ENCODE measurements around the gene PHF21B. TPM values are rescaled to one million over a fixed set of nuclear protein-coding genes. Genes with fewer than 3 reads are reported as not detected.
"Not testable (repeated sequence)": the region's sequence is repeated elsewhere in the genome, so short reads cannot be mapped to it uniquely, and the experiment has no call there.

Gene PHF21B
- 0.21 TPM in 1 of 2 replicates, not detected in the other for total RNA-seq

DNA sequence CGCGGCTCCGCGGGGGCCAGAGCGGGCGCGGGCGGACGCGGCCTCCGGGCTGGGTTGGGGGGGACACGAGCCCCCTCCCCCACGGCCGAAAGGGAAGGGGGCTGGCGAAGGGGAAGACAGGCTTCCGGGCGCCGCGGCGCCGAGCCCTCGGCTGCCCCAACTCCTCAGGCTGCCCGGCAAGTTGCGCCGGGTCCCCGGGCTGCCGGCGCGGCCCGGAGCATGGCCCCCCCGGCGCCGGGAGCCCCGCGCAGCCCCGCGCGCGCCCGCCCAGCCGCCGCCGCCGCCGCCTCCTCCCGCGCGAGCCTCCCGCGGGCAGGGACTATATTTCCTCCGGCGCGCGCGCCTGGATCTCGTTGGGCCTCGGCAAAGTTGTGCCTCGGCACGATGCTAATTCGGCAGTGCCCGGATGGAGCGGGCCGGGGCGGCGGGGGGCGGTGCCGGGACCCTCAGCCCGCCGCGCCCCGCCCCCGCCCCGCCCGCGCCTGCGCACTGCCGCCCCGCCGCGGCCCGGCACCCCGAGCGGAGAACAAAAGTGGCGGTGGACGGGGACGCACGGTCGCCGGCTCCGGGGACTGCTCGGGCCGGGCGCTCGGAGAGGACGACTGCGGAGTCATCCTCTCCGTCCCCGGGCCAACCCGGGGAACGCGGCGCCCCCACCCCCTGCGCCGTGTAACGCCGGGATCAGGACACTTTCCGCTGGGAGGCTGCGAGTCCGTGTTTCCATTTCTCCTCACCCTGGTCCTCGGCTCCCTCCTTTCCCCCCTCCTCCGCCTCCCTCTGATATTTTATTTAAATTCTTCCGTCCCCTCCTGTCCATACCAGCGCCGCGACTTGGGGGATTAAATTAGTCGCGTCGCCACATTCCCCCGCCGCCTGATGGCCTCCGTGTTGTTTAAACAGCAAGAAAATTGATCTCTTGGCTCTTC, at the start of gene PHF21B:
Gene PHF21B, minus strand, starts transcription at position 400 of the 926 bp plus-strand sequence. CDS start 456 bp downstream, outside the sequence.
- Mint-ChIP-seq H3K27me3 (ENCODE audit: insufficient read depth) (peaks cover 51% of the 10 kb centered on the region), H3K4me1 (ENCODE audit: low read depth) (peaks cover 12% of the 10 kb centered on the region), H3K27ac (peak within 1 kb of the TSS; percentile 77)

DNA sequence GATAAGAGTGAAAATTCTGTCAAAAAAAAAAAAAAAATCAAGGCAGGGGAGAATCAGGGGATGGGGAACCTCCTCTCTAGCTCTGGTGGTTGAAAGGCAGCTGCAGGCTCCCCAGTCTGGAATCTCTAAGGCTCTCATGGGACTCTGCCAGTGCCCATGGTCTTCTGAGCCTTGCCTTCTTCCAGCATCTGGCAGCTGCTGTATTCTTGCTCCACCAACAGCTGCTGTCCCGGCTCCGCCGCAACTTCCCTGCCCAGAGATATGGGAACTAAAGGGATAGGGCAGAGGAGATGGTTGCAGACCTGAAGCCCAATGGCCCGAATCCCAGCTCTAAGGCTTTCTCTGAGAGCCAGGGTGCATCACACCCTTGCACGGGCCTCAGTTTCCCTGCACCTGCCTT, 49.5 kb upstream of the PHF21B start:
- H3K9me3 Mint-ChIP-seq = no peaks in the 10 kb centered on the region
- H3K27ac Mint-ChIP-seq = no peak overlapping the region
- no peak for DNase-seq (ENCODE audit: low spot score)
- H3K4me1 Mint-ChIP-seq (ENCODE audit: low read depth) = peaks cover 10% of the 10 kb centered on the region
- intact Hi-C loops (cut with micrococcal nuclease) = no loop called here
- no peak overlapping the region for H3K4me3 Mint-ChIP-seq
- no peaks in the 10 kb centered on the region for H3K36me3 Mint-ChIP-seq (ENCODE audit: low read depth)
- H3K27me3 Mint-ChIP-seq (ENCODE audit: insufficient read depth) = peaks cover 2% of the 10 kb centered on the region

More for the DNA sequence above, at the start of gene PHF21B:
- intact Hi-C loops (cut with micrococcal nuclease) = loop anchor here (10.0 kb wide), 1 partner anchor 85 kb away; no protein-coding TSS in a partner anchor
- Mint-ChIP-seq H3K9me3 (no peaks in the 10 kb centered on the region), H3K4me3 (peak within 1 kb of the TSS; percentile 85), H3K36me3 (ENCODE audit: low read depth) (peaks cover 3% of the 10 kb centered on the region)
- peak; percentile 0 for DNase-seq (ENCODE audit: low spot score)

DNA sequence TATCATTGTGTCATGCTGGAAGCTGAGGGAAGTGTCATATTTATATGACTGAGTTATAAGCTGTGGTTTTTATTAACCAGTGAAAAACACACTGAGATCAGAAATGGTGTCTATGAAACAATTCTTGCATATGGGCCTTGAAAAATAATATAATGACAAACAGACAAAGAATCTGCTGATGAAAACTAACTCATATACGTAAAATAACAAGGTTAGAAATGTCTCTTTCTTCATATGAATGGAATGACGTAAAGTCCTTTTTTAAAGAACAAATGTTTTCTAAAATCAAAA, 48.8 kb upstream of the PHF21B start:
- no peak overlapping the region for H3K27ac Mint-ChIP-seq
- peaks cover 2% of the 10 kb centered on the region for H3K27me3 Mint-ChIP-seq (ENCODE audit: insufficient read depth)
- intact Hi-C loops (cut with micrococcal nuclease) = no loop called here
- DNase-seq (ENCODE audit: low spot score) = no peak
- peaks cover 3% of the 10 kb centered on the region for H3K4me1 Mint-ChIP-seq (ENCODE audit: low read depth)
- H3K4me3 Mint-ChIP-seq = no peak overlapping the region
- H3K9me3 Mint-ChIP-seq = no peaks in the 10 kb centered on the region
- no peaks in the 10 kb centered on the region for H3K36me3 Mint-ChIP-seq (ENCODE audit: low read depth)

DNA sequence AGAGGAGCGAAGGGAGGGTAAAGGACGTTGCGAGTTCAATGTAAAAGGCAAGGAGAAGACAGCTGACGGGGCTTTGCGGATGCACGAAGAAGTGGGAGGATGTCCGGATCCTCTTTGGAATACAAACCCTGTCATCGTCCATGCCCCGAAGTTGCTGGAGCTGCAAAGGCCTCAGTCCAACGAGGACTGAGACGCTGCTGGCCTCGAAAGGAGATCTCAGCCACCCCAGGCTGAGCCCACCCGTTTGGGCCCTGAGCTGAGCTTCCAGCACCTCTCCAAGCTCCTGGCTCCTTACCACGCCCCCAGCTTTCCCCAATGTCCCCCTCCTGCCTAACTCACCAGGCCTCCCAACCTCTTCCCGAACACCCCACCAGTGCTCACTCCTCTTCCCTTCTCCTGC, 46.1 kb upstream of the PHF21B start:
- intact Hi-C loops (cut with micrococcal nuclease) = no loop called here
- DNase-seq (ENCODE audit: low spot score) = no peak
- Mint-ChIP-seq H3K4me1 (ENCODE audit: low read depth) (no peaks in the 10 kb centered on the region), H3K4me3 (no peak overlapping the region), H3K27me3 (ENCODE audit: insufficient read depth) (peaks cover 2% of the 10 kb centered on the region), H3K36me3 (ENCODE audit: low read depth) (no peaks in the 10 kb centered on the region), H3K27ac (no peak overlapping the region), H3K9me3 (no peaks in the 10 kb centered on the region)

DNA sequence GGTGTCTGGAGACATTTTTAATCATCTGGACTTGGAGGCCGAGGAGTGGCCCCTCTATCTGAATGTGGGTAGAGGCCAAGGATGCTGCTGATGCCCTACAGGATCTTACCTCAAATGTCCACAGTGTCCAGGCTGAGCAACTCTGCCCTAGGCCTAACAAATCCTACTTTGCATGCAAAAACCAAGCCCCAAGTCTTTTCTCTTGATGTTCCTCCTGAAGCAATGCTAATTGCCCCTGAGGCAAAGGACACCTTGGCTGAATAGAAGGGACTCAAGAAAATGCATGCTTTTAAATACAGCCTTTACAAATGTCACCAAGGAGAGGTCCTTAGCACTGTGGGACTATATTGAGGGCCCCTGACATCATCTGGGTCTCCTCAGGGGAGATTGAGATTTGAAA, 43.8 kb upstream of the PHF21B start:
- H3K4me3 Mint-ChIP-seq = no peak overlapping the region
- intact Hi-C loops (cut with micrococcal nuclease) = no loop called here
- no peaks in the 10 kb centered on the region for H3K4me1 Mint-ChIP-seq (ENCODE audit: low read depth)
- H3K27ac Mint-ChIP-seq = no peak overlapping the region
- peaks cover 6% of the 10 kb centered on the region for H3K27me3 Mint-ChIP-seq (ENCODE audit: insufficient read depth)
- H3K9me3 Mint-ChIP-seq = no peaks in the 10 kb centered on the region
- no peaks in the 10 kb centered on the region for H3K36me3 Mint-ChIP-seq (ENCODE audit: low read depth)
- no peak for DNase-seq (ENCODE audit: low spot score)

DNA sequence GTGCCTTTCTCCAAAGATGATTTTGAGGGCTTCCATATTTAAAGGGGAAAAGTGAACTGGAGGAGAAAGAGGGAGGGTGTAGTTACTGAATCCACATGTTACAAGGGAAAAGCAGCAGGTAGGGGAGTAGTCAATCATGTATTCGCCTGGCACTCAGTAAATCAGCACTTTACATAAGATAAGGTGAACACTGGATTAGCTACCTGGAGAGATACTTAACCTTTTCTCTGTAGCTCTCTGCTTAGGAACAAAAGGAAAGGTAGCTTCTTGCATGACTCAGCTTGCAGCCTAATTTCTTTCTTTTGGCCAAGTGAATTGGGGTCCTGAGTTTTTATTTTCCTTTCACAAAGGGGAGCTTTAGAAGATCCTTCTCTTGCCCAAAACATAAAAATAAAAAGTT, 43.3 kb upstream of the PHF21B start:
- intact Hi-C loops (cut with micrococcal nuclease) = no loop called here
- H3K27ac Mint-ChIP-seq = no peak overlapping the region
- H3K4me1 Mint-ChIP-seq (ENCODE audit: low read depth) = no peaks in the 10 kb centered on the region
- peaks cover 7% of the 10 kb centered on the region for H3K27me3 Mint-ChIP-seq (ENCODE audit: insufficient read depth)
- no peak for DNase-seq (ENCODE audit: low spot score)
- H3K4me3 Mint-ChIP-seq = no peak overlapping the region
- H3K36me3 Mint-ChIP-seq (ENCODE audit: low read depth) = no peaks in the 10 kb centered on the region
- no peaks in the 10 kb centered on the region for H3K9me3 Mint-ChIP-seq

DNA sequence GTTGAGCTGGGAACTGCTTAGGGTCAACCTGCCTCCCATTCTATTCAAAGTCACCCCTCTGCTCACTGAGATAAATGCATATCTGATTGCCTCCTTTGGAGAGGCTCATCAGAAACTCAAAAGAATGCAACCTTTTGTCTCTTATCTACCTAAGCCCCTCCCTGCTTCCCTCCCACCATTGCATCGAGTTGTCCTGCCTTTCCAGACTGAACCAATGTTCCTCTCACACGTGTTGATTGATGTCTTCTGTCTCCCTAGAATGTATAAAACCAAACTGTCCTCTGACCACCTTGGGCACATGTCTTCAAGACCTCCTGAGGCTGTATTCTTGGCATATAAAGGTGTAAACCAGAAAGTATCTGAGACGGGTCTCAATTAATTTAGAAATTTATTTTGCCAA, 42.9 kb upstream of the PHF21B start:
- H3K27me3 Mint-ChIP-seq (ENCODE audit: insufficient read depth); H3K27ac Mint-ChIP-seq; DNase-seq (ENCODE audit: low spot score); H3K4me3 Mint-ChIP-seq; H3K36me3 Mint-ChIP-seq (ENCODE audit: low read depth); intact Hi-C loops (cut with micrococcal nuclease); H3K9me3 Mint-ChIP-seq; H3K4me1 Mint-ChIP-seq (ENCODE audit: low read depth): not testable (repeated sequence)

DNA sequence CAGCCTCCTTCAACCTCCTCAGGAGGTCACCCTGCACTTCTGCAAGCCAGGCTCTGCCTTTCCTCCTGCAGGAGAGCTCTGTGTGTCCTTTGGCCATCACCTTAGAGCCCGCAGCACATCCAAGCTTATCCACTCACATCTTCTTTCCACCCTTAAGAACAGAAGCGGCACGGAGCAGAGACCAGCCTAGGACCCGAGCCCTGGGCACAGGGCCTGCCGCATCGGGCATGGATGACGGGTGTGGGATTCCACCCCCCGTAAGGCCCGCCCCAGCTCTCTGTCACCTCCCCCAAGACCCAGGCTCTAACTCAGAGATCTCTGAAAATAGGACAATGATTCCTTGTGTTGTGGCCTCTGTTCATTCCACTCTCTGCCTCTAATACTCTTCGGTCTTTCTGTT, 42.1 kb upstream of the PHF21B start:
- no peak for DNase-seq (ENCODE audit: low spot score)
- no peaks in the 10 kb centered on the region for H3K36me3 Mint-ChIP-seq (ENCODE audit: low read depth)
- no peak overlapping the region for H3K27ac Mint-ChIP-seq
- peaks cover 5% of the 10 kb centered on the region for H3K9me3 Mint-ChIP-seq
- H3K4me1 Mint-ChIP-seq (ENCODE audit: low read depth) = no peaks in the 10 kb centered on the region
- H3K4me3 Mint-ChIP-seq = no peak overlapping the region
- peaks cover 7% of the 10 kb centered on the region for H3K27me3 Mint-ChIP-seq (ENCODE audit: insufficient read depth)
- intact Hi-C loops (cut with micrococcal nuclease) = no loop called here

DNA sequence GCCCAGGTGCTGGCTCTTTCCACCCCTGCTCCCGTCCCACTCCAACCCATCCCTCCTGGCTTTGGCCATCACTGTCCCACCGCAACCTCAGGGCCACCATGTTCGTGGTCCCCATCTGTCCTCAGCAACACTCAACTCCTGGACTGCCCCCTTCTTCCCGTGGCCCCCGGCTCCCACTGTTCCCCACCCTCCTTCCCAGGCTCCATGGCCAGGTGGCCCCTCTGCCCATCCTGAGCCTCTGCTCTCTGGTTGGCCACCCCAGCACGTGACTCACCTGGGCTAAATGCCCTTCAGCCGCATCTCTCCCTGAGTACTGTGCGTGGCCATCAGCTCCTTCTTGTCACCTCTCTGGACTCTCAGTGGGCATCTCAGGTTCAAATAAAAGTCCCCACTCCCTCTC, 41.6 kb upstream of the PHF21B start:
- peaks cover 7% of the 10 kb centered on the region for H3K27me3 Mint-ChIP-seq (ENCODE audit: insufficient read depth)
- intact Hi-C loops (cut with micrococcal nuclease) = no loop called here
- no peak overlapping the region for H3K27ac Mint-ChIP-seq
- H3K9me3 Mint-ChIP-seq = peaks cover 9% of the 10 kb centered on the region
- no peak overlapping the region for H3K4me3 Mint-ChIP-seq
- no peaks in the 10 kb centered on the region for H3K4me1 Mint-ChIP-seq (ENCODE audit: low read depth)
- no peaks in the 10 kb centered on the region for H3K36me3 Mint-ChIP-seq (ENCODE audit: low read depth)
- no peak for DNase-seq (ENCODE audit: low spot score)

DNA sequence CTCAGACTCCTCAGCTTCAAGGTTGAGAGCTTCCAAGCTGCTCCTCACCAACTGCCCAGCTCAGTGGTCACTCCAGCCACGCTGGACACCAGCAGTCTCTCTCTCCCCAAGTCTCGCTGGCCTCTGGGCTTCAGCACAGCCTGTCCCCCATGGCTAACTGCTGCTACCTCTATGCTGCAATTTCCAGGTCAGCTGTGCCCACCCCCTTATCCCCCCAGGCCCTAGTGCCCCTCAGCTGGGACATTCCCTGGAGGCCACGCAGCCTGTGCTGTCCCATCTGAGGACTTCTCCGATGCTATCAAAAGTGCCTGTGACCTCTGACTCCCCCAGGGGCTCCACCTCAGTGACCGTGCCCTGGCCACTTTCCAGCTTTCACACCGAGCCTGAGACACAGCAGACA, 37.5 kb upstream of the PHF21B start:
- Mint-ChIP-seq H3K9me3 (peaks cover 9% of the 10 kb centered on the region), H3K4me1 (ENCODE audit: low read depth) (no peaks in the 10 kb centered on the region), H3K4me3 (no peak overlapping the region), H3K36me3 (ENCODE audit: low read depth) (no peaks in the 10 kb centered on the region), H3K27me3 (ENCODE audit: insufficient read depth) (peaks cover 5% of the 10 kb centered on the region), H3K27ac (no peak overlapping the region)
- intact Hi-C loops (cut with micrococcal nuclease) = no loop called here
- no peak for DNase-seq (ENCODE audit: low spot score)

DNA sequence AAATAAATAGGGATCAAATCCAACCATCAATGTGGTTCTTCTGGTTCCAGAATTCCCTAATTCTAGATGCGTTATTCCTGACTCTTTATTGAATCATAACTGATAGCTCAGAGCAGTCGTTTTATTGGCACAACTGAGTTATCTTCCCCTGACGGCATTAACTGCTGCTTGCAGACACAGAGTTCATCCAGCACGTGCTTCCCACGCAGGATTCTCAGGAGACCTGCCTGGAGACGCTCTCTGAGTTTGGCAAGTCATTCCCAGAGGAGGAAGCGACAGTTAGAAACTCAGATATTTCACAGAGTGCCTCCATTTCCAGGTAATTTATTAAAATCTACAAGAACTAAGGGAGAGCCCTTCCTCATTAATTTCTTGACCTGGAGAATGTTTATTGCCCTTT, 35.4 kb upstream of the PHF21B start:
- no peak overlapping the region for H3K4me3 Mint-ChIP-seq
- intact Hi-C loops (cut with micrococcal nuclease) = no loop called here
- DNase-seq (ENCODE audit: low spot score) = no peak
- no peaks in the 10 kb centered on the region for H3K36me3 Mint-ChIP-seq (ENCODE audit: low read depth)
- no peak overlapping the region for H3K27ac Mint-ChIP-seq
- H3K27me3 Mint-ChIP-seq (ENCODE audit: insufficient read depth) = peaks cover 5% of the 10 kb centered on the region
- no peaks in the 10 kb centered on the region for H3K4me1 Mint-ChIP-seq (ENCODE audit: low read depth)
- peaks cover 9% of the 10 kb centered on the region for H3K9me3 Mint-ChIP-seq

DNA sequence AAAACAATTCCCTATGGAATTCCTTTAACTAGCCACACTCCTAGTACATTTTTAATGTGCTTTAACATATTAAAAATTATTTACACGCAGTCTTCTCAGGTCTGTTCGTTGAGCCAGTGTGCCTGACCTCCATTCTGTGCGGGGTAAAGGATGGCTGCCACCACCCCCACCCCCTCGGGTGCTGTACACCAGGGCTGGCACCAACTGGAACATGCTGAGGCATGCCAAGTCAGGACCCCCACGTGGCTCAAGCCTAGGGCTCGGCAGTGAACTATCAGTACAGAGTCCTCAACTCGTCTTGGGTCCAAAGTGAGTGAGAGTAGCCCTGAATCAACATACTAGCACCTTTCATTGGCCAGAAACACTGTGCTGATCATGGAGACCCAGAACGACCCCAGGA, 32.5 kb upstream of the PHF21B start:
- Mint-ChIP-seq H3K27ac (no peak overlapping the region), H3K36me3 (ENCODE audit: low read depth) (no peaks in the 10 kb centered on the region), H3K27me3 (ENCODE audit: insufficient read depth) (no peaks in the 10 kb centered on the region), H3K4me3 (no peak overlapping the region), H3K4me1 (ENCODE audit: low read depth) (no peaks in the 10 kb centered on the region), H3K9me3 (peaks cover 13% of the 10 kb centered on the region)
- DNase-seq (ENCODE audit: low spot score) = no peak
- intact Hi-C loops (cut with micrococcal nuclease) = no loop called here

DNA sequence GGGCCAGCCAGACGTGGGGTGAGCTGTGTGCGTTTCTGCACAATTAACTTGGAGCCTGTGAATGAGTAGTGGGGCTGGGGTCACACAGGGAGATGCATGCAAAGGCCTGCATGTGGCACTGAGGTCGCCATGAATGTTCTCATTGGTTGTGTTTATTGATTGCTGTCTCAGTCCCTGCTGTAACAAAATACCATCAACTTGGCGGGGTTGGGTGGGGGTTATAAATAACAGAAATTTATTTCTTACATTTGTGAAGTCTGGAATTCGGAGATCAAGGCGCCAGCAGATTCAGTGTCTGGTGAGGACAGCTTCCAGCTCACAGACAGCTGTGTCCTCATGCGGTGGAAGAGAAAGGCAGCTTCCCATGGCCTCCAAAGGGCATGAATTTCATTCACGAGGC, 29.3 kb upstream of the PHF21B start:
- Mint-ChIP-seq H3K27ac (no peak overlapping the region), H3K4me3 (no peak overlapping the region), H3K27me3 (ENCODE audit: insufficient read depth) (peaks cover 1% of the 10 kb centered on the region), H3K4me1 (ENCODE audit: low read depth) (no peaks in the 10 kb centered on the region), H3K36me3 (ENCODE audit: low read depth) (no peaks in the 10 kb centered on the region), H3K9me3 (peaks cover 10% of the 10 kb centered on the region)
- no peak for DNase-seq (ENCODE audit: low spot score)
- intact Hi-C loops (cut with micrococcal nuclease) = no loop called here

DNA sequence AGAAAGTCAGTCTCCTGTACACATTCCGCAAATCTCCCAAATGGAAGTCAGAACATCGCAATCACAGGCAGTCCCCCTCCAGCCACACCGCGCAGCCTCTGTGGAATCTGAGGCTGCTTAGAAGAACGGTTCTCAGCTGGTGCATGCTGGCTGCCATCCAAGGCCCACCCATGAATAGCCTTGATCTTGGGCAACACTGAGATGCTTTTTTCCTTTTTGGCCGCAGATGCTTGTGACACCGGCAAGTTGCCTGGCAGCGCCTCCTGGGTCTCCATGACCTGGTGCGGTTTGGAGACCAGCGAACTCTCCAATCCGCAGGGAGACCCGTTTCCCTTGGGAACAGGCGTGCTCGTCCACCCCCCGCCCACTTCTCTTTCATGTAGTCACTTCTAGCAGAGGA, 26.3 kb upstream of the PHF21B start:
- DNase-seq (ENCODE audit: low spot score) = no peak
- Mint-ChIP-seq H3K4me1 (ENCODE audit: low read depth) (no peaks in the 10 kb centered on the region), H3K4me3 (no peak overlapping the region), H3K27ac (no peak overlapping the region), H3K9me3 (peaks cover 10% of the 10 kb centered on the region), H3K36me3 (ENCODE audit: low read depth) (no peaks in the 10 kb centered on the region), H3K27me3 (ENCODE audit: insufficient read depth) (peaks cover 3% of the 10 kb centered on the region)
- intact Hi-C loops (cut with micrococcal nuclease) = no loop called here

All from activated T-helper 1 cell treated with anti-CD3 and anti-CD28 coated beads, Interleukin-12 subunit alpha, Interleukin-12 subunit beta, Interleukin-2, Interleukin-4 antibody, amounts not matched to agents 30 ng/mL and 10 ng/mL and 1 ng/mL, durations not matched to agents 14 hours and 24 hours and 36 hours (primary cell).